OCI-LY7 (cell line): Measurements from ENCODE around the gene VAMP2. TPM values are rescaled to one million over a fixed set of nuclear protein-coding genes. Genes with fewer than 3 reads are reported as not detected.
A peak's percentile ranks its signal among the peaks of the same experiment; 100 is the strongest.

Source experiments
- BruUV-seq: library from RNA; stranded (reverse); fragments of 400-500 nt; replicated peaks from 2 replicates; lab custom pipeline; 2021; lab: Mats Ljungman, UMichigan
- CTCF ChIA-PET: fragments of 300-600 bp; sonication (Branson Sonifier 250); formaldehyde crosslinking; loops from one replicate; lab custom pipeline; 2022; ENCODE audit warnings: antibody characterized with exemption; ENCODE audit not compliant: unreplicated experiment; lab: Charles Lee
- POLR2A ChIA-PET: fragments of 300-600 bp; sonication (Branson Sonifier 250); formaldehyde crosslinking; loops from one replicate; lab custom pipeline; 2022; ENCODE audit warnings: antibody characterized with exemption; lab: Charles Lee
- DNase-seq: peaks from one replicate; pipeline ENCODE4 v3.0.0-alpha.2; 2015; ENCODE audit warnings: low spot score
- H2AFZ ChIP-seq: fragments of 200-600 bp; sonication (generic), shearing (Covaris generic); 2 replicates; pipeline ENCODE4 v1.6.1; 2014; ENCODE audit warnings: mild to moderate bottlenecking, antibody characterized with exemption, low read length, moderate library complexity
- H3K27ac ChIP-seq: fragments of 200-600 bp; sonication (generic); 2 replicates; pipeline ENCODE4 v1.5.1; 2014; ENCODE audit warnings: mixed run types, low read depth, mild to moderate bottlenecking, moderate library complexity, low read length, inconsistent platforms; ENCODE audit not compliant: poor library complexity, severe bottlenecking
- H3K36me3 ChIP-seq: fragments of 200-600 bp; sonication (generic); 2 replicates; pipeline ENCODE4 v1.6.1; 2014; ENCODE audit warnings: mild to moderate bottlenecking, antibody characterized with exemption, low read length, moderate library complexity, mixed read lengths; ENCODE audit not compliant: insufficient read depth
- H3K4me1 ChIP-seq: fragments of 200-600 bp; sonication (generic); 2 replicates; pipeline ENCODE4 v1.5.1; 2014; ENCODE audit warnings: mild to moderate bottlenecking, low read length; ENCODE audit not compliant: insufficient read depth, poor library complexity, severe bottlenecking
- H3K4me2 ChIP-seq: fragments of 200-600 bp; sonication (generic); 2 replicates; pipeline ENCODE4 v1.6.1; 2014; ENCODE audit warnings: mild to moderate bottlenecking, low read length
- H3K4me3 ChIP-seq: fragments of 200-600 bp; sonication (generic); 2 replicates; pipeline ENCODE4 v1.5.1; 2014; ENCODE audit warnings: mild to moderate bottlenecking, low read depth, low read length; ENCODE audit not compliant: poor library complexity, severe bottlenecking
- H3K79me2 ChIP-seq: fragments of 200-600 bp; sonication (generic); 2 replicates; pipeline ENCODE4 v1.6.1; 2016; ENCODE audit warnings: low read depth, mild to moderate bottlenecking, low read length, moderate library complexity, mixed read lengths; ENCODE audit not compliant: insufficient read depth
- H3K9me2 ChIP-seq: fragments of 200-600 bp; sonication (generic); 2 replicates; pipeline ENCODE4 v1.6.1; 2016; ENCODE audit warnings: mild to moderate bottlenecking, low read length, mixed read lengths; ENCODE audit not compliant: insufficient read depth
- H3K9me3 ChIP-seq: fragments of 200-600 bp; sonication (generic); 2 replicates; pipeline ENCODE4 v1.6.1; 2014; ENCODE audit warnings: mild to moderate bottlenecking, mixed run types, low read length, mixed read lengths
- H4K20me1 ChIP-seq: fragments of 200-600 bp; sonication (generic); 2 replicates; pipeline ENCODE4 v1.6.1; 2014; ENCODE audit warnings: mild to moderate bottlenecking, antibody characterized with exemption, low read length, moderate library complexity, mixed read lengths; ENCODE audit not compliant: insufficient read depth
- EZH2phosphoT487 ChIP-seq: fragments of 200-600 bp; sonication (generic); IDR thresholded peaks from 2 replicates; pipeline ENCODE4 v1.6.1; 2018; ENCODE audit warnings: low read depth, borderline replicate concordance, mild to moderate bottlenecking, mixed run types, antibody characterized with exemption, low read length, moderate library complexity, mixed read lengths
- intact Hi-C: fragments of 100-400 bp; cut with micrococcal nuclease; formaldehyde crosslinking; loops from one replicate; pipeline ENCODE4 v1.10.0; 2022; ENCODE audit not compliant: unreplicated experiment
- total RNA-seq, 2 experiments: library from RNA; depleted of rRNA in 1 of 2; stranded (reverse); fragments of >200 nt in 1 of 2; shearing (Covaris generic) in 1 of 2; gene quantifications; 2 replicates each; pipeline ENCODE4 v1.2.3, GENCODE V29; 2014 to 2022
- TF ChIP-seq, protein P1 (sequence below): fragments of 200-600 bp; sonication (generic); conservative IDR thresholded peaks from 2 replicates; pipeline ENCODE4 v1.5.1; 2014; ENCODE audit warnings: mild to moderate bottlenecking, antibody characterized with exemption, low read length, moderate library complexity, mixed read lengths

VAMP2 gene
- total RNA-seq, 2 experiments from 2014 or later: 21.2 to 40.9 TPM

DNA sequence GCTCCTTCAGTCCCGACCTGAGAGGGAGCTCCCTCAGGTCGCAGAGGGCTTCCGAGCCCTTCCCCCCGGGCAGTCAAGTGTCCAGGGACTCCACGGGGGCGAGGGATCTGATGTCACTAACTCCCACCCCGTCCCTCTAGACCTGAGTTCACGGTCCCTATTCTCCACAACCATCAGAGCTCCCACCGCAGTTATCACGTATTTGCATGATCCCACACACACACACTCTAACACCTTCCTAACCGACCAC is 6.8 kb downstream of the VAMP2 start:
- peaks cover 4% of the 10 kb centered on the region; the same call in 1 of the 2 replicates for H3K79me2 ChIP-seq
- H3K9me2 ChIP-seq: no peaks in the 10 kb centered on the region
- peak overlapping the region; percentile 36 for H3K27ac ChIP-seq
- TF ChIP-seq, protein P1, sequence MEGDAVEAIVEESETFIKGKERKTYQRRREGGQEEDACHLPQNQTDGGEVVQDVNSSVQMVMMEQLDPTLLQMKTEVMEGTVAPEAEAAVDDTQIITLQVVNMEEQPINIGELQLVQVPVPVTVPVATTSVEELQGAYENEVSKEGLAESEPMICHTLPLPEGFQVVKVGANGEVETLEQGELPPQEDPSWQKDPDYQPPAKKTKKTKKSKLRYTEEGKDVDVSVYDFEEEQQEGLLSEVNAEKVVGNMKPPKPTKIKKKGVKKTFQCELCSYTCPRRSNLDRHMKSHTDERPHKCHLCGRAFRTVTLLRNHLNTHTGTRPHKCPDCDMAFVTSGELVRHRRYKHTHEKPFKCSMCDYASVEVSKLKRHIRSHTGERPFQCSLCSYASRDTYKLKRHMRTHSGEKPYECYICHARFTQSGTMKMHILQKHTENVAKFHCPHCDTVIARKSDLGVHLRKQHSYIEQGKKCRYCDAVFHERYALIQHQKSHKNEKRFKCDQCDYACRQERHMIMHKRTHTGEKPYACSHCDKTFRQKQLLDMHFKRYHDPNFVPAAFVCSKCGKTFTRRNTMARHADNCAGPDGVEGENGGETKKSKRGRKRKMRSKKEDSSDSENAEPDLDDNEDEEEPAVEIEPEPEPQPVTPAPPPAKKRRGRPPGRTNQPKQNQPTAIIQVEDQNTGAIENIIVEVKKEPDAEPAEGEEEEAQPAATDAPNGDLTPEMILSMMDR: no peak
- TF ChIP-seq EZH2phosphoT487: no peak
- ChIA-PET POLR2A (interaction anchor here (0.9 to 1.9 kb wide), 2 partner anchors 18 to 23 kb away, joined by 3 to 18 read pairs; no protein-coding TSS in a partner anchor), CTCF (interaction anchor here (1.0 kb wide), 1 partner anchor 97 kb away, joined by 3 read pairs; no protein-coding TSS in a partner anchor)
- BruUV-seq: no TSS peak
- H3K36me3 ChIP-seq: peaks cover 20% of the 10 kb centered on the region
- peaks cover 56% of the 10 kb centered on the region for H3K4me1 ChIP-seq
- intact Hi-C loops: loop anchor here (1.0 to 10.0 kb wide), 4 partner anchors 18 to 321 kb away; partner anchors contain the start of gene KDM6B
- H3K9me3 ChIP-seq: no peaks in the 10 kb centered on the region
- H3K4me2 ChIP-seq: peak overlapping the region; percentile 95
- DNase-seq: no peak
- peak overlapping the region; percentile 75 for H3K4me3 ChIP-seq
- no peaks in the 10 kb centered on the region for H4K20me1 ChIP-seq
- no peak overlapping the region for H2AFZ ChIP-seq

DNA sequence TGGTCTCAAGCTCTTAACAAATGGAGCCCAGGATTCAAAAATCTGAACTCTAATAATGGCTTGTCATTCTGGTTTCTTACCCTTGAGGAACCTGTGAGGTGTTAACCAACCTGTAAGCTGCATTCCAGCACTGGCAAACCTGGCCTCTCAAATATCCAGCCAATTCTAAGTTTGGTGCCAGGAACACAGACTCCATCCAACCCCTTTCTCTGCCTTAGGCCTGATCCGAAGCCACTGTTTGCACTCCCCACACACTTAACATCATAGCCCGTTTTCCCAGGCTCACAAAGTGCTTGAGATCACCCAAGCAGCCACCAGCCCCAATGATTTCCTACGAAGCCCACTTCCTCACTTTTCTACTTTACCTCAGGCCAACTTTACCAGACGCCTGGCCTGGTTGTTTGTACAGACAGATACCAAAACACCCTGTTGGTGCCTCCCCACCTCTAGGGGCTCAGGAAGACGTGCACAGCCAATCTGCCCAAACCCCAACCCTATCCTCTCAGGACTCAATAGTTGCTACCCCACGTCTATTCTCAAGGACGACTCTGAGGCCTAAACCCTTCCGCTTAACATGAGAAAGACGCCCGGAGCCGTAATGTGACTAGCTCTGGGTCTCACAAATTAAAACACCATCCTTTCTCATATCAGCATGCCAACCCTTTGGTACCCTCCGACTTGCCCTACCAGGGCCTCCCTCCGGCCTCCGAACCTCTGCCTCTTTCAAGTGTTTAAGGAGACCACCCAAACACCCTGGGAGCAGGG is 7.3 kb downstream of the VAMP2 start:
- H2AFZ ChIP-seq: no peak overlapping the region
- intact Hi-C loops: loop anchor here (10.0 kb wide), 1 partner anchor 321 kb away; the partner anchor contains the start of gene KDM6B
- BruUV-seq: no TSS peak
- peak overlapping the region; percentile 75 for H3K4me3 ChIP-seq
- DNase-seq: no peak
- no peaks in the 10 kb centered on the region; the same call in 1 of the 2 replicates for H4K20me1 ChIP-seq
- ChIA-PET CTCF (no interaction called here), POLR2A (interaction anchor here (0.9 to 1.9 kb wide), 2 partner anchors 18 to 23 kb away, joined by 3 to 18 read pairs; no protein-coding TSS in a partner anchor)
- peaks cover 57% of the 10 kb centered on the region for H3K4me1 ChIP-seq
- TF ChIP-seq EZH2phosphoT487: no peak
- TF ChIP-seq, protein P1: no peak
- no peaks in the 10 kb centered on the region for H3K9me3 ChIP-seq
- H3K9me2 ChIP-seq: no peaks in the 10 kb centered on the region
- peak overlapping the region; percentile 36 for H3K27ac ChIP-seq
- peak overlapping the region; percentile 95 for H3K4me2 ChIP-seq
- peaks cover 18% of the 10 kb centered on the region for H3K36me3 ChIP-seq
- peaks cover 9% of the 10 kb centered on the region; the same call in 1 of the 2 replicates for H3K79me2 ChIP-seq
